NB4 (cell line): ENCODE data around the gene RAB34.
A peak's percentile ranks its signal among the peaks of the same experiment; 100 is the strongest.

ENCODE experiments used
- CTCF ChIP-seq: IDR thresholded peaks from one replicate; pipeline ENCODE4 v1.5.1; 2012; ENCODE audit warnings: low read depth, low read length
- MAX ChIP-seq: IDR thresholded peaks from 2 replicates; pipeline ENCODE4 v1.6.1; 2011; ENCODE audit warnings: low read depth, low read length
- POLR2A ChIP-seq: IDR thresholded peaks from 2 replicates; pipeline ENCODE4 v1.6.1; 2011; ENCODE audit warnings: mild to moderate bottlenecking; ENCODE audit not compliant: insufficient read length; ENCODE audit errors: extremely low read depth

- TF ChIP-seq MAX (no peak), CTCF (peak; percentile 14), POLR2A (no peak)
Observed at GRCh38 chr17:28714281-28714680, 3.4 kb downstream of the RAB34 start.
